Muscle of back (tissue), 11 donors: ENCODE results near the gene ASTN2. TPM values are rescaled to one million over a fixed set of nuclear protein-coding genes. Genes with fewer than 3 reads are reported as not detected.

ENCODE experiments used
- DNase-seq, 3 donors: peaks; one replicate each; pipeline versions ENCODE4 v3.0.0 to v3.0.0-alpha.2; 2013
- polyA plus RNA-seq, 10 donors: library from polyadenylated mRNA; unstranded; fragments of 120-200 nt; gene quantifications; one replicate each; pipeline ENCODE4 v1.2.1, GENCODE V29; 2013; ENCODE audit not compliant: insufficient read length in 10 of 10

Gene ASTN2
- polyA plus RNA-seq, 10 donors: 5.0 to 15.1 (median 6.6) TPM

DNA sequence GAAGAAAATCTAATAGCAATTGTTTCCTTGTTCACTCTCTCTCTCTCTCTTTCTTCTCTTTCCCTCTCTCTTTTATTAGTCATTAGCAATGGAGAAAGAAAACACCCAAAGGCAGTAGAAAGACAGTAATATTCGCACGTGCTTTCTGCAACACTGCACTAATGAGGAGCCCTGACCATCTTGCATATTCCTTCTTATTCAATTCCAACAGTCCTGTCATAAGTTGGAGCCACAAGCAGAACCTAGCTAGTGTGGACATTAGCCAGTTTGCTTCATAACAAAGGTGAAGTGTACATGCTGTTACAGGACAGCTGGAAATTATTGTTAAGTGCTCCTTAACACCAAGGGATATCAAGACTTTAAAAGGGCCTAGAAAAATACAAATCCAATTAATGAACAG is 664.3 kb downstream of the ASTN2 start:
- DNase-seq: no peak

DNA sequence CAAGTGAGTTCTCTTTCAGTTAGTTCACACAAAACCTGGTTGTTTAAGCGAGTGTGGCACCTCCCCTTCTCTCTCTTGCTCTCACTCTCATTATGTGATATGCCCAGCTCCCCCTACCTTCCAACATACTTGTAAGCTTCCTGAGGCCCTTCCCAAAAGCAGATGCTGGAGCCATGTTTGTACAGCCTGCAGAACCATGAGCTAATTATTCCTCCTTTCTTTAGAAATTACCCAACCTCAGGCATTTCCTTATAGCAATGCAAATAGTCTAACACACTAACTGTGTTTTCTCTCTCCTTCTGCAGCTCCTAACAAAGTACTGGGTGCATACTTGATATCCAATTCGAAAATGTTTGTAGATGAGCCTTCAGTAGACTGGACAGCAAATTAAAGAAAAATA is 665.1 kb downstream of the ASTN2 start:
- no peak for DNase-seq

DNA sequence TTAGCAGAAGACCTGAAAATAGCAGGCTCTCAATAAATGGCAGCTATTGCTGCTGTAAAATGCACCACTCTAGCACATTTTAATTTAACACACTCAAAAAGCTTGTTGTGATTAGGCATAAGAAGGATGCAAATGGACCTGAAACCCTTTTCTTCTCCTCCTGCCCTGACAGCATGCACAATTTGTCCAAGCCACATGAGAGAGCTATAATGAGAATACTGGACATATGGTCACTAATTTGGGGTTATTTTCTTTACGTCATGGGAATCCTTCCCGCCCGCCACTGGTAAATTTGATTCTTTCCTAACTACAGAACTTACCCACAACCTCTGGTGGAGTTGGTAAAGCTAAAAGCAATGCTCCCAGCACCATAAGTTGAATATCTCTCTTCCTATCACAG is 665.7 kb downstream of the ASTN2 start:
- no peak for DNase-seq

DNA sequence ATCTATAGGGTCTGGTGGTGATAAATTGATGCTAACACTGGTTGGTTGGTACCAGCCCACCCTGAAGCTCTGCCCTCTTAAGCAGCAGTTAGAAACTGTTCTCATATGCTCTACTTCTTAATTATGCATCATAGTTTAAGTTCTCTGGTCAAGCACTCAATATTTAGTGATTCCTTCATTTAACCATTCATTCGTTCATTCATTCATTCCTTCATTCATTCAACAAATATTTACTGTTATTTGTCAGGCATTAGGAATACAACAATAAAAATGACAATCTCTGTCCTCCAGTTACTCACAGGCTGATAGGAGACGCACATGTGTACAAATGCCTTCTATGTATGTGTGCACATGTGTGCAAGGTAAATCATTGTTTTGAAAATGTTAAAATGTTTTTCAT is 673.1 kb downstream of the ASTN2 start:
- DNase-seq: no peak

DNA sequence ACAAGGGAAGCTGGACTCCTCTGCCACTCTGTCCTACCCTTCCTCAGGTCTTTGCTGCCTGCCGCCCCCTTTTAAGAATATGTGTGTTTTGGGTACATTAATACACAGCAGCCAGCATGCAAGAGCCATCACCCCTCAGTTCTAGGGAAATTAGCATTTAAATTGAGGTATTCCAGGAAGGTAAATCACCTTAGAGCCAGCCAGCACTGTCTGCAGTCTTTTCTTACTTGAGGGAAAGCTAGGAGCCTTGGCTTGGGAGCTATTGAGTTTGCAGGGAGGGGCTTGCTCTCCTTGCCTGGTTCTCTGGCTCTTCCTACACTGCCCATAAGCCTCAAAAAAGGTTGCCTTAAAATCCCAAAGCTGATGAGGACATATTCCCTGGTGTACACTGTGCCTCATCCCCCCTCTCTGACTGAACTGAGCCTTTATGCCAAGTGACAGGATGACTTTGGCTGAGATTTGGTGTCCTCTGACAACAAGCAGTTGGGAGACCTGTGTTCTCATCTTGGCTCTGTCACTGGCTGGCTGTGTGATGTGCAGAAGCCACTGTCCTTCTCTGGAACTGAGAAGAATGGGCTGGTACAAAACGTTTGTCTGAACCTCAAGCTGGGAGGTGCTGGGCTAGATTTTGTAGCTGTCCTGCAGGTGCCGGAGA is 673.6 kb downstream of the ASTN2 start:
- DNase-seq: no peak

DNA sequence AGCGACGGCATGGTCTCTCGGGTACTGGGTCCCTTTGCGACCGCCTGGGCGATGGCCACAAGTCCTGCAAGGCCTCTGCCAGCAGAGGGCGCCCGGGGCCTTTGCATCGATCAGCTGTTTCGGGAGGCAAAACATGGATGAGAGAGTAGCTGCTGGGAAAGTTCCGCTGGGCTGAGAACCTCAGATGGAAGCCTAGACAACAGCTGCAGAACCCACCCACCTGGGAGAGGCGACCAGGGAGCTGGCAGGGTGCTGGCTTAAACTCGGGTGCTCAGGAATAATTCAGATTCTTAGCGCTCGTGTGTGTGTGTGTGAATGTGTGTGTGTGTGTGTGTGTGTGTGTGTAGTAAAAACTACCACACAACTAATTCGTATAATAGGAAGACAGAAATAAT is 677.7 kb downstream of the ASTN2 start:
- peak; percentile 48 to 65 (median 52) for DNase-seq

DNA sequence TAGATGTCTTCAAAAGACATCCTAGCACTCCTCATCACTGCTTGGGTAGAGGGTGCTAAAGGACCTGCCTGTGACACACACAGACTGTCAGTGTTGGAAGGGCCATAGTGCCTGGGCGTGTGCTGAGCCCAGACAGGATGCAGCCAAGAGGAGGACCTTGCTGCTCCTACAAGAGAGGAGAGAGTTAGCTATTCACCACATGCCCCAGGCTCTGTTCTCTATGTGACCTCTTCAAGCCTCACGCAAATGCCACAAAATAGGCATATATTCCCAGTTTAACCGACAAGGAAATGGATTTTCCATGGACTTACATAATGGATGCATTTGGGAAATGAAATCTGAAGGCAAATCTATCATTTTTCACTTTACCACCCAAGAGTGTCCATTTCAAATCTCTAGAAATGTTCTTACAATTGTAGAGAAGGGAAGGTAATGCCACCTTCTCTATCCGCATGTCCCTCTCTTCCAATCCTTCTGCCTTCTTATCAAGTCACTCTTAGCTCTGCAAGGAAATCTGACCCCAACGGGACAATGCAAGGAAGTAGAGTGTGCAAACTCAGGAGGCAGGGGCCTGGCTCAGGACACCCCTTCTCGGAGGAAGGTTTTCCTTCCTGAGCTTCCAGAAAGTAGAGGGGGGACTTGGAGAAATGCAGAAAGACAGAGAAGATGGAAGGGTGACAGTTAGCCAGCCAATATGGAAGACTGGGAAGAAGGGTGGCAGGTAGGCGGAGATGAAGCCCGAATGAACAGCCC is 678.3 kb downstream of the ASTN2 start:
- no peak for DNase-seq

DNA sequence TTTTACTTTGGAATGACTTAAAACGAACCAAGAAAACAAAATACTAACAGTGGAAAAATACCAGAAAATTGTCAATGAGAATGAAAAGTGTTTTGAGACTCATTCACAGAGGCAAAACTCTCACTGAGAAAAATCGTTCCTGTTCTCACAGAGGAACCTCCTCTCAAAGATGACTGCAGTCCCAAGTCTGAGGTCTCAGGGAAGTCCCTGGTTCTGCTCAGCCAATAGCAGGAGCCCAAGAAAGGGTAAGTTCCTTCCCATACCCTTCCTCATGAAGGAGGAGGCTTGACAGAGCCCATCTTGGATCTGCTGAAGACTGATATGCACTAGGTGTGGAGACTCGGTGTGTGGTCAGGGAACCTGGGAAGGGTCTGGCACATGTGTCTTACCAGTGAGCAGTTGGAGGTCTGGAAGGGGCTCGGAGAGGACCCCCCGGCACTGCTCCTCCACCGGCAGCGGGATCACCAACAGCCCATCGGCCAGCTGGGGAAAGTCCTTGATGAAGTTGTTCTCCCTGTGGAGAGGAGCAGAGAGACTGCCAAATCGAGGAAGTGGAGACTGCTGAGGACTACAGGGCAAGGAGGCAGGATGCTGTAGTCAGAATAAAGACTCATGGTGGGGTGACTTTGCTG is 681.7 kb downstream of the ASTN2 start:
- no peak for DNase-seq

DNA sequence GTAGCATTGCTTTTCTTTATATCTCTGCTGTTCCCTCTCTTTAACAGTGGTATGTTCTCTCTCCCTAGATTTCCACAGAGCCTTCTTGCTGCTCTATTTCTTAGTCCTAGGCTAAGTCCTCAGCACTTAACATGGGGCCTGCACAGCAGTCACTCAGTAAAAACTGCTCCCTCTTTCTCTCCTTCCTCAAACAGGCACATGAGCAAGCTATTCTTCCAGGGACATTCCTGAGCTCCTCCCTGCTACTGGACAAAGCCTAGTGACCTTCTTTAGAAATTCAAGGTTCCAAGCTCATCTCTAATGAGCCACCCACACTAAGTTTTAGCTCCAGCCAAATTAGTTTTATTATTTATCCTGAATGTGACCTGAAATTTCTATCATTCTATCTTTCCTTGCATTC is 688.3 kb downstream of the ASTN2 start:
- no peak for DNase-seq

DNA sequence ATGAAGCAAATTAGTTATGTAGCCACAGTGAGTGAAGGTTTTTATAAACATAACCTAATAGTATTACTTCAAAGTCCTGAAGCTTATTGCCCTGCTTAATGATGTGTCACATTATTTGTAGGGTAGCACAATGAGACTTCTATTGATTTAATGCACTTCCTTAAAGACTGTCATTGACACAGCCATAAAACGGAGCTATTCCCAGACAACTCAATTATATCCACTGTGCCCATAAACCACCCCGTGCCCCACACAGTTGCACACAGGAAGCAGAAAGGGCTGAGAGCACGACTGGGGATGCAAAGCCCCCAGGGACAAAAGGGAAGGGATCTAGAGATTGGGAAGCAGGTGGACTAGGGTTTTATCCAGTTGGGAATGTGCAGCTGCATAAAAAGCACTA is 690.7 kb downstream of the ASTN2 start:
- DNase-seq: no peak

DNA sequence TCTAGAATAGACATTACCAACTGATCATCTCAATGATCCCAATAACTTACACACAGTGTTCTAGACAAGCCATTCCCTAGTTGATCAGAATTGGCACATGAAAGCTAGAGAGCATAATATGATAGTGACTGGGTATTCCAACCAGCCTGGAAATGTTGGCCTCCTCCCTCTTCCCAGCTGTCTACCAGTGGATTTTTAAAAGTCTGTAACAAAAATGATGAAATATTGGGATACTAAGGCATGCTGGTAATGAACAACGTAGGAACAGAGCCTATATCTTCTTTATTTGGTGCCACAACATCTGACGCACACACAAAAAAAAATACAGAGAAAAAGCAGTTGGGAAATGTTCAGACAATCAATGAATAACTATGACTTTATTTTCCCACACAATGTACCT is 692.9 kb downstream of the ASTN2 start:
- no peak for DNase-seq

DNA sequence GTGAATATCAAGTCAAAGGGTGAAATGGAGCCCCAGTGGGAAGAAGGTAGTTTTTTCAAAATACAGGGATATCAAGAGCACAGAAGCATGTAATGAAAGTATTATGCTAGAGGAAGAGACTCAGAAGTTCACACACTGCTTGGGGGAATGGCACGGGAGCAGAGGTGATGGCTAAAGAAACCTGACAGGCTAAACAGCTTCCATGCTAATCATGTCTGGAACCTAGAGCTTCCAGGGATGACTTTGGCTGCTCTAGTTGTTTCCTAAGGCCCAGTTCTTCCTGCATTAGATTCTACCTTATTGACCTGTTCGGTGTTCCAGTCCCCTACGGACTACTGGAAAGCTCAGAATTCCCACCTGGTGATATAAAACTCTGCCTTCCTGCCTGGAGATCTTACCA is 693.4 kb downstream of the ASTN2 start:
- no peak for DNase-seq

DNA sequence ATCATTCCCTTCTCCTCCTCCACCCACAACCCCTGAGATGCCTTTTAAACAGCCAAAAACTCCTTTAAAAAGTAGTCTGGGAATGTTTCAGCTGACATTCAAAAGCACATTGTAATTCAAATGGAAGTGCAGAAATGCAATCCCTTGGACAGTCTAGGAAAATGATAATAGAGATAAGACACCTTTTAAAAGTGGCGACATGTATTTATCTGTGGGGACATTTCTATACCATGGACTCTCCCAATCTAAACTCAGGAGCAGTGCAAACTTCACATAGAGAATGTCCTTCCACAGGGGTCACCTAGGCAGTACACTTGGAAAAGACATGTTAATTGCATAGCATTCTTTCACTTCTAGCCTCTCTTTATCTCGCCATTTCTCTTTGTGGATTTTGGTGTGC is 694.7 kb downstream of the ASTN2 start:
- no peak for DNase-seq

DNA sequence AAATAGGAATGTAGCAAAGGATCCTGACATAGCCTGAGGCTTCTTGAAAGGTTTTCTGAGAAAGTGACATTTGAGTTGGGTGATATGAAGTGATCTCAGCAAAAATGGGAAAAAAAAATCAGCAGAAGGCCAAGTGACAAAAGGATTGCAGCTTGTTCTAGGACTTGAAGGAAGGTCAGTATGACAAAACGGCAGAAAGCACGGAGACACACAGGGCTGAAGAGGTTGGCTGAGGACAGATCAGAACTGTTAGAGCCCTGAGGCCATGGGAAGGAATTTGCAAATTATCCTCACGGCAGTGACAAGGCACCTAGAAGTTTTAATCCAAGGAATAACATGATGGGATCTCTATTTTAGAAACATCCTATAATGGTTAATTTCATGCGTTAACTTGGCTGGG is 696.7 kb downstream of the ASTN2 start:
- no peak for DNase-seq

DNA sequence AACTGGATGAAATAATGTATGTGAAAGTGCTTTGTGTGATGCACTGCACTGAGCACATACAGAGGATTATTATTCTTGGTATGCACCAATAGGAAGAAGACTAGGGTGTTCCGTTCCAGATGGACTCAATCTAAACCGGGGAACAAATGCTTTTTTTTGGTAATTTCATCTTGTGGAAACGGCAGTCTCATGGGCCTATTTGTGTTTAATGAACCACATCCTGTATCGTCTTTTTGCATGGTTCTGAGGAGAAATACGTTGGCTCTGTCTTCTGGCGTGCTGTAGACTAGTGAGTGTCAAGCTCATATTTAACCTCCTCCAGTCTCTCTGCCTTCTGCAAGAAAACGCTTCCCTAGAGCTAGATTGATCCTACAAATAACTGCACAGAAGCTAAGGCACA is 697.7 kb downstream of the ASTN2 start:
- peak; percentile 57 to 89 (median 79) for DNase-seq

DNA sequence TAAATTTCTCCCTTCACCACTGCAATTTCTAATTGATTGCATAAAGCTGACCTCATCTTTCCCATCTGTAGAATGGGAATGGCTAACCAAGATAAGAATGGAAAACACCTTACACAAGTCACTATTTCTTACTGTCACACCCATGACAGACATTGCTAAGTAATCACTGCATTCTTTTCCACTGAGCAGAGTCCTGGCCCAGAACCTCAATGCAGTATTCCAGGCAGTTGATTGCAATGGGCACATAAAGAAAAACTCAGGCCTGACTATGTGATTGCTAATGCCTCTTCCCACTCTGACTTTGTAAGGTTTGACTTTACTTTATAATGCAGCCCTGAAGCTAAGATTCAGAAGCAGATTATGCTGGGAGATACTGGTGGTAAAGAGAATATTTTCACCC is 698.4 kb downstream of the ASTN2 start:
- no peak for DNase-seq

DNA sequence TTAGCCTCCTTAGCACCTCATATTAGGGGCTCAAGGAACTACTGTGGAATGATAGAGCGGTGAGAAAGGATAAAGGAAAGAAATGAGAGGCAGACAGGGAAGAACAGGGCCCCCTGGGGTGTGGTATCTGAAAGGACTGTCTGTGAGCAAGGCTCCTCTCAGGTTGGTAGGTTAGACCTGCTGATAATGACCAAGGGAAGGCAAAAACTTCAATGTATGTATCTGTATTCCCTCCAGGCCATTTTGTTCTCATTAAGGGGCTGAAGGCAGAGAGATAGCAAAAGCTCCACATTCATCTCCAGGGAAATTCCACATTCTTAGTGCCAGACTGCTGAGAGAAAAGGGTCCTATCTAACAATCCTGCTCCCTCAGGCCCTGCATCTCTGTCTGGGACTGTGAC is 699.1 kb downstream of the ASTN2 start:
- no peak for DNase-seq

DNA sequence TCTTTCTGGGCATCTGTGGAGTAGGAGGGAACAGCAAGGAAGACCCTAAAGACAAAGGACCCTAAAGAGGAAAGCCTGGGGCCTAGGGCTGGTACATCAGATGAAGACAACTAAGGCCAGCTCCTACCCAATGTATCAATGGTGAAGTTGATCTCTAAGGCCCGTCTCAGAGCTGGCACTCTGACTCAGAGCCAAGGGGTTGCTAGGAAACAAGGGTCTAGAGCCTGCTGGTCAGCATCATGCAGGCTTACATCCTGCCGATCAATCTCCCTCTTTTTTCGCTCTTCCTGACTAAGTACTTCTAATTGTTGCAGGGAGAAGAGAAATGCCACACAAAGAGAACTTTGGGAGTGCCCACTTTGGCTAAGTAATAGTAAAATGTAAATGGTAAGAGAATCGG is 701.6 kb downstream of the ASTN2 start:
- DNase-seq: no peak

DNA sequence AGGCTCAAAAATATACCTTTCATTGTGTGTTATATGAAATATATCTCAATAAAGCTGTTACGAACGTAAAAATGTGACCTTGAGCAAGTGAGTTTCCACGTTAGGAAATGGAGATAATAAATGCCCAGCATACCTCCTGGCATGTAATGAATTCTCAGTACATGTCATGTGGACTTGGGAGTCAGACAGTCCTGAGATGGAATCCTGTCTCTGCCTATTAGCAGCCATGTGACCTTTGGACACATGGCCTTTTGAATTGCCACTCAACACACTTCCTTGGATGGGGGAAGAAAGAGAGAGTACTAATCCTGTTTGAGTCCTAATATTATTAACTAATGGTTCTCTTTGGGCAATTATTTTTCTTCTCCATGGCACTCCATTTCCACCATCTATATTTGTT is 702.1 kb downstream of the ASTN2 start:
- DNase-seq: no peak

DNA sequence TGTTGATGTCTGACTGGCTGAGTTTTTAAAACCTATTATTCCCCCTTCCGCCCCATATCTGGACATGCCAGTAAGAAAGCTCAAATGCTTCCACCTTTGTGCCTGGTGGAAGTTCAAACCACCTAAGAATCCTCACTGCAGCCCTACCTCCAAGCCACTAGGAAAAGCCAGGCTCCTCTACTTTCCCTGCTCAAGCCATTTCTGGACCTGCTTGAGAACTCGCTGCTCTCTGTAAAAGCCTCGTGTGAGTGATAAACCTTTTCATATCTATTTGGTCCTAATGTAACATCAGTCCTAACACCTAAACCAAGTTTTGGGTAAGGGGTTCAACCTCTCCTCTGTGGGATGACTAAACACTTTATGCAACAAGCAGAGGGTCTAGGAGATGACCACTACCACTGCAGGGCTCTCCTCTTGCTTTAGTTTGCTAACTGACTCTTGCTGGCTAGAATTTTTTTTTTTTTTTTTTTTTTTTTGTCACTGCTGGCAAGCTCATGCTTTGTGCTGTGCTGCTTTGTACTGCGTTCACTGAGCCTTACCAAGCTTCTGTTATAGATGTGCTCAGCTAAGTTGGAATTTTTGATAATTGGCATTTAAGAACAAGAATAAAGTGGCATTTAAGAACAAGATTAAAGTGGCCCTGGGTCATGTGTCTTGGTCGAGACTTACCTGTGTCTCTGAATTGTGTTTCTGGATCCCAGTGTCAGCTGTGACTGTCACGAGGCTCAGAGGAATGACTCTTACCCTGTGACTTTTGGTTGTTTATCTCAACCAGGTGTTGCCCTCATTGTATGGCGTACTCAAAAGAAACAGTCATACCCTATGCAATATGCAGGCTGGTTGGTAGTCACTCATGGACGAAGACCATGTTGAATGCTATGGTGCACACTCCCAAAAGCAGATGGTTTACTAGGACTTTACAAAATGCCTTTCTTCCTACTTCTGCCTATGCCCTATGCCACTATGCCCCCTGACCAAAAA is 708.3 kb downstream of the ASTN2 start:
- no peak for DNase-seq

DNA sequence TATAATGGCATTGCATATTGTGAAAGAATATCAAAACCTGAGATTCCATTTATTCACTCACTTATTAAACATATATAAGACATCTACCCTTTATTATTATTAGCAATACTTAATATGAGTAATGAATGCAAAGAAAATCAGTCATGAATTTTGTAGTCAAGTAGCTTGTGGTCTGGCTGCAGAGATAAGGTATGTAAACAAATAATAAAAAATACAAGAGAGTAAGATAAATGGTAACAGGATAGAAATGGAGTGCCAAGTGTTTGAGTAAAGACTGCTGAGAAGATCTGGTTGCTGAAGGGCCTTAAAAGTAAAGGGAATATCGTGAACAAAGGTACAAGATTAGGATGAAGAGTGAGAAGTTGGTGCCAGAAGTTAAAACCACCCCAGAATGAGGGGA is 709.3 kb downstream of the ASTN2 start:
- DNase-seq: no peak

DNA sequence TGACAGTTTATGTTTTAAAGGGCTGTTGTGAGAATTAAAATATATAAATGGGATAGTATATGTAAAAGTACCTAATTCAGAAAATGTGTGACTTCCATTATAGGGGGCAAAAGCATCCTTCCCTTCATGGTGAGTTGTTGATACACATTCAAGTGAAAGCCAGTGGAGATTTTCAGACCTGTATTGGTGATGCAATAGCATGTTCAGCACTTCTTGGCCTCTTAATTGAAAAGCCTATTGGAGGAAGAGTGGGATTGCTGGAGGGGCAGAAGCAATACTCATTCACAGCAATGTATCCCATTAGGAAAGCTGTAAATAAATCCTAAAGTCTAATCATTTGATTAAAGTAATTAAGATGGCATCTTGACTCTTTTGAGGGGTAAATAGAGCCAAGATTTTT is 710.4 kb downstream of the ASTN2 start:
- DNase-seq: no peak
